ENCODE data around the gene DRAM2.

GRCh38 chr1:111082421-111083203 is 57.3 kb downstream of the DRAM2 start:
- no peak for TF ChIP-seq CTCF (IDR thresholded peaks at IDR 0.05)
- TF ChIP-seq POLR2A (IDR thresholded peaks at IDR 0.05) = no peak
